Measurements from ENCODE around the gene NUCB1. TPM values are rescaled to one million over a fixed set of nuclear protein-coding genes. Genes with fewer than 3 reads are reported as not detected.

NUCB1 gene
- total RNA-seq, 1 experiment from 2014 or later: 199 TPM

DNA sequence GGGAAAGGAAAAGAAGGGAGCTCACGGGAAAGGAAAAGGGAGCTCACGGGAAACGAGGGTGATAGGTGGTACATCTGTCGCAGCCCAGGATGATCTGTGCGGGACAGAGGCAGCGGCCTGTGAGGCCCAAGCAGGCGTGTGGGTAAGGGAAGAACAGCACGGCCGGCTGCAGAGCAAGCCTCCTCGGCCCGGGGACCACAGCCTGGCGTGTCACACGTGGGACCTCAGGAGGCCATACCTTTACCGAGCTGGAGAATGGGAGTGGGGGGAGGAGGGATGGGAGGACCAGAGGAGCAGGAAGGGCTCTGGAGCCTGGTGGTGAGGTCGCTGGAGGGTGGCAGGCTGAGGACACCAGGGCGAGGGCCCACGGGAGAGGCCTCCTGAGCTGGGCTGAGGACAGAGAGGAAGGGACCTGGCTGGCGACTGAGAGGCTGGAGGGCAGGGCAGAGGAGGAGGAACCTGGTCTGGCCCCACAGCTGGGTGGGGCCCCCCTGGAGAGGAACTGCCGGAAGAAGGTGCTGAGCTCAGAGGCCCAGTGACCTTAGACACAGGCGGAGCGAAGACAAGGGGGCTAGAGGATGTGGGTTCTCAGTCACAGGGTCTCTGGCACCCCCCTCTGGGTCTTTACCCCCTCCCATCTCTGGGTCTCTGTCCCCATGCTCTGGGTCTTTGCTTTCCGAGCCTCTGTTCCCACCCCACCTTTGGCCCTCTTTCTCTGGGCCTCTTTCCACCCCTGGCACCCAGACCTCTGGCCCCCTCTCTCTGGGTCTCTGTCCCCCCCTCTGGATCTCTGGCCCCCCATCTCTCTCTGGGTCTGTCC is 62.1 kb downstream of the NUCB1 start:
- DNase-seq (ENCODE audit: low spot score): peak; percentile 69

DNA sequence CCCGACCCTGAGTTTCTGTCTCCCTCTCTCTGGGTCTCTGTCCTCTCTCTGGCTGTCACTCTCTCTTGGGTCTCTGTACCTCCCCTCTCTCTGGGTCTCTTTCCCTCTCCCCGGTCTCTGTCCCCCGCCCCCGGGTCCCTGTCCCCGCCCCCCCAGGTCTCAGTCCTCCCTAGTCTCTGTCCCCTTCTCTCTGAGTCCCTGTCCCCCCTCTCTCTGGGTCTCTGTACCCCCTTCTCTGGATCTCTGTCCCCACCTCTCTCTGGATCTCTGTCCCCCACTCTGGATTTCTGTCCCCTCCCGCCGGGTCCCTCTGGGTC is 62.7 kb downstream of the NUCB1 start:
- DNase-seq (ENCODE audit: low spot score): no peak

DNA sequence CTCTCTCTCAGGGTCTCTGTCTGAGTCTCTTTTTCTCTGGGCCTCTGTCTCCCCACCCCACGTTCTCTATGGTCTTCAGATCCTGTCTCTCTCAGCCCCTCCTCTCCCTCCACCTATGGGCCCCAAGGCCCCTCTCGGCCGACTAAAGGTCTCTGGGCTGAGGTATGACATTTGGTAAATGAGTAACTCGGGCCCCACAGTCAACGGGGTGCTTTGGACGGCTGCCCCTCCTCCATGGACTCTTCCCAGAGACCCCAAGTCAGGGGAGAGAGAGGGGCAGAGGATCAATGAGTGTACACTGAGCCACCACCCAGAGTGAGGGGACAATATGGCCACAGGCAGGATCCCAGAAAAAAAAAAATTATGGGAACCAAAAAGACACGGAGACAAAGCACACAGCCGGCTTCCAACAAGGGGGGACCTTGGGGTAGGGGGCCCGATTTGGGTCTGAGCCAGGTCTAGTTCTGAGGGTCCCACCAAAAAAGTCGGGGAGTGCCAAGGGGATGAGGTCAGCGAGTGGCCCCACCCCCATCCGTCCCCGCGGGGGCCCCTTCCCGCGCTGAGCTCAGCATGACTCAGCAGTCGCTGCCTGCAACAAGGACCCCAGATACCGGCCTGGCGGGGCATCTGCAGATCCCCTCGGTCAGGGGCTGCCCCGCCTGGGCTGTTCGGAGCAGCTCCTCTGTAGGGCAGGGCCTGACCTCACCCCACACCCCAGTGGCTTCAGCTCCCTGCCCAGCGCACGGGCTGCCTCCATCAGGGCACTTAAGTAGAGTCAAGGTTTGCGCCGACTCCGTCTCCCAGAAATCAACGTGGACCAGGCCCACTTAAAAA is 63.5 kb downstream of the NUCB1 start:
- peak; percentile 76 for DNase-seq (ENCODE audit: low spot score)

DNA sequence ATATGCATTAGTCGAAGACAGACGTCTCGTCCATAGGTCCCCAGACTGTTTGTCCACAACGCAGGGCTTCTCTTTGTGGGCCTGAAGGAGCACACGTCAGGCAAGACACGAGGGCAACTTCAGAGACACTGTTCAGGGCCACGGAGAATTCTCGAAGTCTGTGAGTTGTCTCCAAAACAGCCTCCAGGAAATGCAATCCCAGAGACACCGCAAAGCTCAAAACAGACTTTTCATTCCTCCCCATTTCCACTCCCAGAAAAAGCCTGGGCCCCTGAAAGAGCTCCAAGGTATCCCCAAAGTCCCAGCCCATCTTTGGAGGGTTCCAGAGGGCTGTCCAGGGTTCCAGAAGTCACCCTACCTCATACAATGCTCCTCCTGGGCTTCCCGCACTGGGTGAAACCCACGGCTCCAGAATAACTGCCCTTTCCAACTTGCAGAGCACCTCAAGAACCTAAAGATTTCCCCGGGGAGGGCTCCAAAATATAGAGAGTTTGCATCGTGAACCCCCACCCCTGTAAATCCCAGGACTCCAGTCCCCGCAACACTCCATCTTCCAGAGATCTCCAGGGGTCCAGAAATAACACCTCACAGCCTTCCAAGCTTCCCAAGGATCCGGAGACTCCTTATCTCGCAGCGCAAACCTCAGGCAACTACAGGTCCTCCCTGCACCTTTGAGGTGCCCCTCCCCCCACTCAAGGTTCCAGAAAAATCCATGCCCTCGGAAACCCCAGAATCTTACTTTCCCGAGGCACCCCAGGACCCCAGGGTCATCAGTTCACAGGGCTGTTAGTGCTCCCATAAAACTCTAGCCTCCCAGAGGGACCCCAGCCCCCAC is 64.3 kb downstream of the NUCB1 start:
- peak; percentile 74 for DNase-seq (ENCODE audit: low spot score)

DNA sequence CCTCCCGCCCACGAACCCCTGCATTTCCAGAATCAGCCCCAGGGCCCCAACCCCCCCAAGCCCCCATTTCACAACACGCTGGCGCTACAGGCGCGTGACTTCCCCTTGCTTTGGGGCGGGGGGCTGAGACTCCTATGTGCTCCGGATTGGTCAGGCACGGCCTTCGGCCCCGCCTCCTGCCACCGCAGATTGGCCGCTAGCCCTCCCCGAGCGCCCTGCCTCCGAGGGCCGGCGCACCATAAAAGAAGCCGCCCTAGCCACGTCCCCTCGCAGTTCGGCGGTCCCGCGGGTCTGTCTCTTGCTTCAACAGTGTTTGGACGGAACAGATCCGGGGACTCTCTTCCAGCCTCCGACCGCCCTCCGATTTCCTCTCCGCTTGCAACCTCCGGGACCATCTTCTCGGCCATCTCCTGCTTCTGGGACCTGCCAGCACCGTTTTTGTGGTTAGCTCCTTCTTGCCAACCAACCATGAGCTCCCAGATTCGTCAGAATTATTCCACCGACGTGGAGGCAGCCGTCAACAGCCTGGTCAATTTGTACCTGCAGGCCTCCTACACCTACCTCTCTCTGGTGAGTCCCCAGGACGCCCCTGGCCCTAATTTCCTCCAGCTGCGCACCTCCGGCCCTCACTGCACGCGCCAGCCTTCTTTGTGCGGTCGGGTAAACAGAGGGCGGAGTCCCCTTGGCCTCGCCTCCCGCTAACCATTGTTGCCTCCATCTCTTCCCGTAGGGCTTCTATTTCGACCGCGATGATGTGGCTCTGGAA is 65.1 kb downstream of the NUCB1 start, which contains the start of gene FTL:
Gene FTL, plus strand, starts transcription at position 270 of the 766 bp plus-strand sequence. Its CDS starts 199 bp downstream, at position 469.
- DNase-seq (ENCODE audit: low spot score): peak; percentile 98

DNA sequence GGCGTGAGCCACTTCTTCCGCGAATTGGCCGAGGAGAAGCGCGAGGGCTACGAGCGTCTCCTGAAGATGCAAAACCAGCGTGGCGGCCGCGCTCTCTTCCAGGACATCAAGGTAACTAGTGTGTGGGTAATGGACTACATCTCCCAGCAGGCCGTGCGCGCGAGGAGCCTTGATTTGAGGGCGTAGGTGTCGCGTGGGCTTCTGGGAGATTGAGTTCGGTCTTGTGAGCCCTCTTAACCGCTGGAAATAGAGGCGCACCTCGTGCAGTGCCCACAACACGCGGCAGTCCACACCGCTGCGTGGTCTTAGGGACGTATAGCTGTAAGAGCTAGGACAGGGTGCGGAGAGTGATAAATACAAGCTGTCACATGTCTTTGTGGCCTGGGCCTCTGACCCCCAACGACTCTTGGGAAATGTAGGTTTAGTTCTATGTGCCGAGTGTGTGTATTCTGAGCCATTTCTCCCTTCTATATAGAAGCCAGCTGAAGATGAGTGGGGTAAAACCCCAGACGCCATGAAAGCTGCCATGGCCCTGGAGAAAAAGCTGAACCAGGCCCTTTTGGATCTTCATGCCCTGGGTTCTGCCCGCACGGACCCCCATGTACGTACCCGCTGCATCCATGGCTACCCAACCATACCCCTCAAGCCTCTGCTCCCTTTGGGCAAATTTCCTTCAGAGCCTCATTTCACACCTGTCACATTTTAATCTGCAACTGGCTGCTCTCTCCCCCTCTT is 65.9 kb downstream of the NUCB1 start:
- DNase-seq (ENCODE audit: low spot score): peak; percentile 85

DNA sequence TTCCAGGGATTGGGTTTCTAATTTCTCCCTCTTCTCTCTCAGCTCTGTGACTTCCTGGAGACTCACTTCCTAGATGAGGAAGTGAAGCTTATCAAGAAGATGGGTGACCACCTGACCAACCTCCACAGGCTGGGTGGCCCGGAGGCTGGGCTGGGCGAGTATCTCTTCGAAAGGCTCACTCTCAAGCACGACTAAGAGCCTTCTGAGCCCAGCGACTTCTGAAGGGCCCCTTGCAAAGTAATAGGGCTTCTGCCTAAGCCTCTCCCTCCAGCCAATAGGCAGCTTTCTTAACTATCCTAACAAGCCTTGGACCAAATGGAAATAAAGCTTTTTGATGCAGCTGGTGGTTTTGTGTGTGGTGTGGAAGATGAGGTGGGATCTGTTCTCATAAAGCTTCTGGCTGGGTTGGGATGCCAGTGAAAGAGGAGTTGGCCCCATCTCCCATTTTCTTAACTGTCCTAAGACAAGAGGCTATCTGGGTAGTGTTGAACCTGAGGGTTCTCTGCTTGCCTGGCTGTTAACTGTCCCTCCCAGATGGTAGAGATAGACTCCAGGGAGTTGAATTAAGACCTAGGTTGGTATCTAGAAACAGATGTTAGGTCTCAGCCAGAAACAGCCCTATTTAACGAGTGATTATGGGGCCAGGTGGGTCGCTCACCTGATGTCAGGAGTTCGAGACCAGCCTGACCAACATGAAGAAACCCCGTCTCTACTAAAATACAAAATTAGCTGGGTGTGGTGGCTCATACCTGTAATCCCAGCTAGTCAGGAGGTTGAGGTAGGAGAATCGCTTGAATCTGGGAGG is 66.6 kb downstream of the NUCB1 start:
- DNase-seq (ENCODE audit: low spot score): no peak

DNA sequence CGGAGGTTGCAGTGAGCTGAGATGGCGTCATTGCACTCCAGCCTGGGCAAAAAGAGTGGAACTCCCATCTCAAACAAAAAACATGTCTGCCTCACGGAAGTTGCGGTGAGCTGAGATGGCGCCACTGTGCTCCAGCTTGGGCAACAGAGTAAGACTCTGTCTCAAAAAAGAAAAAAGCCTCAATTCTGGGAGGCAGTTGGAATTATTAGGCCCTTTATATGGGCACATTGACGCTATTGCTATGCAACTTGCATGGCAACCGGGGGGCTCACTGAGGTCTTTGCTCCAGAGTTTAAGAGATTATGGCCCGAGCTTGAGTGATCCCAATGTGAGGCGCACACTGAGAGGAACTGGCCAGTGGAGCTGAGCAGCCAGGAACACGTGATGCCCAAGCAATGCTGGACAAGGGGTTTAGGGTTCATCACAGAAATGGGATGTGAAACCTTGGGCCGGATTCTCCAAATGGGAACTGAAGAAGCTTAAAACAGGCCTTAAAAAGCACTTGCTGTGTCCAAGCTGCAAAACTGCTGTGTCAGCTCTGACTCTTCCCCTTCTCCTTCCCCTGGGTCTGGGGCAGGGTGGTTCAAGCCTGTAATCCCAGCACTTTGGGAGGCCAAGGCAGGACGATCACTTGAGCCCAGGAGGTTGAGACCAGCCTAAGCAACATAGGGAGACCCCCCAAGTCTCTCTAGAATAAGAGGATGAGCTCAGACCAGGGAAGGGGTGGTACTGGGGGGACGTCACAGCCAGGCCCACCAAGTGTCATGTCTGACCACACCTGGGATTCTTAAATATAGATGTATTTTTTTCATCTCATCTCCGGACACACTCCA is 67.5 kb downstream of the NUCB1 start:
- DNase-seq (ENCODE audit: low spot score): peak; percentile 91

DNA sequence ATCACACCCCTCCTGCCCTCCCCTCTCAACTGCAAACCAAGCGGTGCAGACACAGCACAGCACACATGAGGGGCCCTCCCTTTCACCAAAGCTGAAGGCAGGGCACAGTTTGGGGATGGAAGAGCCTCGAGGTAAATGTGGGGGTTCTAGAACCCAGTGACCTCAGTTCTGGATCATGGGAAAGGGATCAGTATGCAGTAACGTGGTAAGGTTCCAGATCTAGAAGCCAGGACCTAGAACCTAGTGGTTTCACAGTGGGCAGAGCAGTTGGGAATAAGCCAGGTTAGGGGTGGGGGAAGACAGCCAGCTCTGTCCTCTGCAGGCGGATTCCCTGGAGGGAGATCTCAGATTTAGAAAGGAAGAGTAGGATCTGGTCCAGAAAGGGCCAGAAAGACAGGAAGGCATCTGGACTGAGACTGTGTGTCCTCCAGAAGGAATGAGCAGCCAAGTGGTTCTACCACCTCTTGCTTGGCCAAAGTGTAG is 68.1 kb downstream of the NUCB1 start:
- DNase-seq (ENCODE audit: low spot score): no peak

DNA sequence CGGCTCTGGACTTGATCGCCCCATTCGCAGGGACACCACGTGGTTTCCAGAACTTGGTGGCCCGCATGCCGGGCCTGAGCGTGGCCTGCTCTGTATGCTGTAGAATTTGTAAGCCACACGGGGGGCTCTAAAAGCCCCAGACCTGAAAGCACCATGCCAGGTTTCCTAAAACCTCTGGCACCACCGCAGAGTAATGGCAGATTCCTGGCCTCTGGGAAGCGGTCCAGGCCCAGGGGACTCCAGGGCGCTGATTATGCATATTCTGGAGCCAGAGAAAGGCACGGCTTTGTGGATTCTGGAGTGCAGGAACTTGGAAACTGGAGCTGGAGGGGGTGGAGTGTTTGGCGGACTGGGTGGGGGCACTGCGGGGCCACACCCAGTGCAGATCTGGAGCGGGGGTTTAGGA is 68.7 kb downstream of the NUCB1 start:
- DNase-seq (ENCODE audit: low spot score): no peak

DNA sequence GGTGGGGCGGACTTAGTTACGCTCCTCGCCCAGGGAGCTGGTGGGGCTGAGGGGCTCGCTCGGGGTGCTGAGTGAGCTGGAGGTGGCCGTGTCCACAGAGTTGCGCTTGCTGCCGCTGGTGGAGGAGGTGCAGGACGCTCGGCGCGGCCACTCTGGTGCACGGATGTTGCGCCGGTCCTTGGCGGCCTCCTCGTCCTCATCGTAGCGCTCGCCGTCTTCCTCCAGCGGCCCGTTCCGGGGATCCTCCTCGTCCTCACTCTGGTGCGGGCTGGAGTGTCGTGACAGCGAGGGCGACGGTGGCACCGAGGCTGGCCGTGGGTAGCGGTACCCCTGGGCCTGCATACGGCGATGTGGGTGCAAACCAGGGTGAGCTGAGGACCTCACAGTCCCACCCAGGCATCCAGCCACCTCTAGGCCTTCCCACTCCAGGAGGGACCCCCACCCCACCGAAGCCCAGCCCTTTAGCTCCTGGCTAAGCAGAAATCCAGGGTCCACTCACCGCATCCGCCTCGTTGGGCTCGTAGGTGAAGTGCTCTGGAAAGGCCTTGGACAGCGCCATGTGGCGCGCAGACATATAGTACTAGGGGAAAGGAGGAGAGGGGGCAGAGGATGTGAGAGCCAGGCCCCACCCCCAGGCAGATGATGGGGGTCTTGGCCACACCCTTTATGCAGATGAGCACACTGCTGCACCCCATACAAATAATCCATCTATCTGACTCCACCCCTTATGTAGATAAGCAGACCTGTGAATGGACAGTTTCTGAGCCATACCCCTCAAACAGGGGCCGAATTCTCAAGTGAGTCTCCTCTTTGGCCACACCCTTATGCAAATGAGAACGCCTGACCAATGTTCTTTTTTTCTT is 69.4 kb downstream of the NUCB1 start:
- no peak for DNase-seq (ENCODE audit: low spot score)

DNA sequence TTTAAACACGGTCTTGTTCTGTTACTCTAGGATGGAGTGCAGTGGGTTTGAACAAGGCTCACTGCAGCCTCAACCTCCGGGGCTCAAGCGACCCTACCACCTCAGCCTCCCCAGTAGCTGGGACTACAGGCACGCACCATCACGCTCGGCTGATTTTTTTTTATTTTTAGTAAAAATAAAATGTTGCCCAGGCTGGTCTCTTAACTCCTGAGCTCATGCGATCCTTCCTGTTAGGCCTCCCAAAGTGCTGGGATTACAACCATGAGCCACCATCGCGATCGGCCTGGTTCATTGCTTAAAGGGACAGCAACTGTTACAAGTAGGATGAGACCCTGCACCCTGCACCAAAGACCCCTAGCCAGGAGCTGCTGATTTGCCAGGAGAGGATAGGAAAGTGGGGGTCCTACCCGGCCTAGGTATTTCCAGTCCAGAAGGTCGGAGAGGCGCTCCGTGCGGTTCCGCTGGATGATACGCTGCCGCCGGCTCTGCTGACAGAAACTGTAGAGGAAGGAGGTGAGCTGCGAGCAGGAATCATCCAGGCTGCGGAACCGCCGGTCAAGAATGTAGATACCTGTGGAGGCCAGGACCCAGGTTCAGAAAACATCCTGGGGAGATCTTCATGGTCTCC is 70.1 kb downstream of the NUCB1 start:
- no peak for DNase-seq (ENCODE audit: low spot score)

DNA sequence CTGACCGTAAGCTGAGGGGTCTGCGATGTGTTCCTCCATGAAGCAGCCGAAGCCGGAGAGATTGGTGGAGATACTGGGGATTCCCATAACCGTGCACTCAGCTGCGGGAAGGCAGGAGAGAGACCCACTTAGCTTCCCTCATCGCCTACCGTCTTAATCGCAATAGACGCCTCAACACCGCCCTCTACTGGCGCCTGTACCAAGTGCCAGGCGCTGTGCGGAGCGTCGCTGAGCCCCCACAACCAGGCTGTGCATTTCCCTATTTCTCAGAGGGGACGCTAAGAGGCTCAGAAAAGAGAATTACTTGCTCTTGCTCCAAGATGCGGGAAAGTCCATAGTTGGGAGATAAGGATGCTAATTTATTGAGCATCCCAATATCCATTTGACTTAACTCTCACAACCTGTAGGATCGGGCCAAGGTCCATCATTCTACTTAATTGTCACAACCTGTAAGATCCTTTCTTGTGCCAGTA is 70.8 kb downstream of the NUCB1 start:
- DNase-seq (ENCODE audit: low spot score): peak; percentile 74

Data from H4 (cell line).